Natural killer cell (primary cell): ENCODE measurements around the gene C1QL3. TPM values are rescaled to one million over a fixed set of nuclear protein-coding genes. Genes with fewer than 3 reads are reported as not detected.
A peak's percentile ranks its signal among the peaks of the same experiment; 100 is the strongest.

Source experiments
- ATAC-seq, 3 donors: fragments of 150-1000 bp in 2 of 3; fragments of 200-7000 bp in 1 of 3; cut with Tn5 transposase; 1 replicate in 1 of 3; 2 replicates in 2 of 3; pipeline ENCODE4 v1.10.0; 2021; ENCODE audit warnings: mild to moderate bottlenecking in 2 of 3, moderate library complexity in 2 of 3
- DNase-seq, 2 donors: peaks; one replicate each; pipeline versions ENCODE4 v3.0.0 to v3.0.0-alpha.2; 2013 to 2021; ENCODE audit warnings: mixed read lengths in 1 of 2
- H3K27ac ChIP-seq: one replicate; pipeline ENCODE4 v1.5.1; 2013; ENCODE audit warnings: mild to moderate bottlenecking, low read length
- H3K27me3 ChIP-seq: one replicate; pipeline ENCODE4 v1.6.1; 2013; ENCODE audit warnings: low read length; ENCODE audit not compliant: control insufficient read depth, insufficient read depth
- H3K36me3 ChIP-seq: one replicate; pipeline ENCODE4 v1.6.1; 2013; ENCODE audit warnings: low read length; ENCODE audit not compliant: control insufficient read depth, insufficient read depth
- H3K4me1 ChIP-seq: one replicate; pipeline ENCODE4 v1.6.1; 2013; ENCODE audit warnings: low read length; ENCODE audit not compliant: control insufficient read depth, insufficient read depth
- H3K4me3 ChIP-seq: one replicate; pipeline ENCODE4 v1.5.1; 2013; ENCODE audit warnings: low read length
- H3K9me3 ChIP-seq: one replicate; pipeline ENCODE4 v1.6.1; 2013; ENCODE audit warnings: low read length; ENCODE audit not compliant: control insufficient read depth, insufficient read depth
- H3K27ac Mint-ChIP-seq, 2 donors: one replicate each; pipeline ENCODE4 v1.8.0; 2022; ENCODE audit warnings: mild to moderate bottlenecking in 2 of 2, mixed read lengths in 2 of 2, moderate library complexity in 1 of 2
- H3K27me3 Mint-ChIP-seq, 2 donors: one replicate each; pipeline ENCODE4 v1.8.0; 2022; ENCODE audit warnings: low read depth in 2 of 2, mixed read lengths in 2 of 2
- H3K36me3 Mint-ChIP-seq: one replicate; pipeline ENCODE4 v1.8.0; 2022; ENCODE audit warnings: mixed read lengths
- H3K4me1 Mint-ChIP-seq, 2 donors: one replicate each; pipeline ENCODE4 v1.8.0; 2022; ENCODE audit warnings: mixed read lengths in 2 of 2
- H3K4me3 Mint-ChIP-seq: one replicate; pipeline ENCODE4 v1.8.0; 2022; ENCODE audit warnings: mild to moderate bottlenecking, moderate library complexity, mixed read lengths
- H3K9me3 Mint-ChIP-seq, 2 donors: one replicate each; pipeline ENCODE4 v1.8.0; 2022; ENCODE audit warnings: mixed read lengths in 2 of 2
- WGBS: methylation state at CpG from one replicate; pipeline ENCODE4 v1.1.7; 2013; ENCODE audit warnings: missing lambda C conversion rate; ENCODE audit not compliant: insufficient coverage; 5-methylcytosine and 5-hydroxymethylcytosine counted together
- intact Hi-C: fragments of 100-400 bp; cut with micrococcal nuclease; formaldehyde crosslinking; loops from one replicate; pipeline ENCODE4 v1.14.2; 2022
- total RNA-seq, 4 donors: library from RNA; stranded (reverse); fragments of 120-200 nt in 1 of 4; gene quantifications; one replicate each; pipeline versions ENCODE4 v1.2.3 to v1.2.4, GENCODE V29; 2013 to 2022
- TF ChIP-seq, protein P1 (sequence below): fragments of 200-600 bp; IDR thresholded peaks from one replicate; pipeline ENCODE4 v1.8.0; 2022; ENCODE audit warnings: antibody characterized with exemption

The C1QL3 gene
- total RNA-seq: under 1 TPM in 1 of 3 donors, not detected in 2; 0.29 TPM
- 0.14 TPM for total RNA-seq (2013)

DNA sequence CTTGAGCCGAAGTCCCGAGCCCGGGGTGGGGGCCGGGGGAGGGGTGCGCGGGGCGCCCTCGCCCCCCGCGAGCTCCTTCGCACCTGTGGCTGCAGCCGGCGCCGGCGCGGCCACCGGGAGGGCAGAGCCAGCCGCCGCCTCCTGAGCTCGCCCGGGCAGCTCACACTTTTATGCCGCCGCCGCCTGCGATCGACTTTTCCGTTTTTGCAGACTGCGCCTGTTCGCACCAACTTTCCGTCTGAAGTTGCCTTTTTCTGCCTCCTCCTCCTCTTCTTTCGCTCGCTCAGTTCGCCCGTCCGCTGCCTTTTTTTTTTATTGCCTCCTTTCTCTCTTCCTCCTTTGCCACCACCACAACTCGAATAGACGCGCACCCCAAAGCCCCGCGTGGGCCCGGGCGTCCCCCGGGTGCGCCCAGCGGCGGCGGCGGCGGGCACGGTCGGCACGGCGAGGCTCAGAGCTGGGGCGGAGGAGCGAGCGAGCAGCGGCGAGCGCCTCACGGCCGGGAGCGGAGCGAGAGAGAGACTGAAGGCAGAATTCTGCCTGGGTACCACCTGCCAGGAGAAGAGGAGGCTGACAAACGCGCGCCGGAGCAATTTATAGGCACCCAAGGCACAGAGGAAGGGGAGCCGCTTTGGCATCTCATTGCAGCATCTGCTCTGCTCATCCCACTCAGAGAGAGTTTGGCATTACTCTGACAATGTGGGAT is at the start of gene C1QL3:
TSS of gene C1QL3 (minus strand) at position 569 of the 706 bp plus-strand sequence. CDS start 814 bp downstream, outside the sequence.
- Mint-ChIP-seq H3K36me3 (no peaks in the 10 kb centered on the region), H3K9me3 (no peaks in the 10 kb centered on the region), H3K4me3 (peak within 1 kb of the TSS; percentile 97), H3K27ac (no peak within 1 kb of the TSS), H3K4me1 (peaks cover 0 to 6% of the 10 kb centered on the region in 2 donors), H3K27me3 (peaks cover 33 to 37% of the 10 kb centered on the region in 2 donors)
- Histone ChIP-seq H3K9me3 (no peaks in the 10 kb centered on the region), H3K36me3 (no peaks in the 10 kb centered on the region), H3K4me3 (peak within 1 kb of the TSS; percentile 19), H3K27me3 (peaks cover 21% of the 10 kb centered on the region), H3K27ac (no peak within 1 kb of the TSS), H3K4me1 (peaks cover 15% of the 10 kb centered on the region)
- WGBS: 1% methylated on average over 68 of the region's 68 CpGs
- intact Hi-C loops: no loop called here
- ATAC-seq (peak; percentile 38 to 71 (median 53)), DNase-seq (peak in 1 of 2 donors; percentile 19)
- TF ChIP-seq, protein P1, sequence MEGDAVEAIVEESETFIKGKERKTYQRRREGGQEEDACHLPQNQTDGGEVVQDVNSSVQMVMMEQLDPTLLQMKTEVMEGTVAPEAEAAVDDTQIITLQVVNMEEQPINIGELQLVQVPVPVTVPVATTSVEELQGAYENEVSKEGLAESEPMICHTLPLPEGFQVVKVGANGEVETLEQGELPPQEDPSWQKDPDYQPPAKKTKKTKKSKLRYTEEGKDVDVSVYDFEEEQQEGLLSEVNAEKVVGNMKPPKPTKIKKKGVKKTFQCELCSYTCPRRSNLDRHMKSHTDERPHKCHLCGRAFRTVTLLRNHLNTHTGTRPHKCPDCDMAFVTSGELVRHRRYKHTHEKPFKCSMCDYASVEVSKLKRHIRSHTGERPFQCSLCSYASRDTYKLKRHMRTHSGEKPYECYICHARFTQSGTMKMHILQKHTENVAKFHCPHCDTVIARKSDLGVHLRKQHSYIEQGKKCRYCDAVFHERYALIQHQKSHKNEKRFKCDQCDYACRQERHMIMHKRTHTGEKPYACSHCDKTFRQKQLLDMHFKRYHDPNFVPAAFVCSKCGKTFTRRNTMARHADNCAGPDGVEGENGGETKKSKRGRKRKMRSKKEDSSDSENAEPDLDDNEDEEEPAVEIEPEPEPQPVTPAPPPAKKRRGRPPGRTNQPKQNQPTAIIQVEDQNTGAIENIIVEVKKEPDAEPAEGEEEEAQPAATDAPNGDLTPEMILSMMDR: no peak

- H3K27ac Mint-ChIP-seq: no peak overlapping the region
- no peak overlapping the region for H3K4me3 ChIP-seq
- TF ChIP-seq, protein P1: no peak
- peaks cover 8 to 24% of the 10 kb centered on the region in 2 donors for H3K27me3 Mint-ChIP-seq
- no peaks in the 10 kb centered on the region for H3K4me1 ChIP-seq
- no peaks in the 10 kb centered on the region for H3K9me3 Mint-ChIP-seq
- intact Hi-C loops: no loop called here
- no peak overlapping the region for H3K27ac ChIP-seq
- no peaks in the 10 kb centered on the region for H3K27me3 ChIP-seq
- no peaks in the 10 kb centered on the region for H3K36me3 ChIP-seq
- no peaks in the 10 kb centered on the region for H3K36me3 Mint-ChIP-seq
- DNase-seq (no peak), ATAC-seq (no peak)
- H3K4me3 Mint-ChIP-seq: no peak overlapping the region
- WGBS: 67% methylated on average over 3 of the region's 4 CpGs
- no peaks in the 10 kb centered on the region for H3K9me3 ChIP-seq
- peaks cover 0 to 13% of the 10 kb centered on the region in 2 donors for H3K4me1 Mint-ChIP-seq
Measured at GRCh38 chr10:16570731-16571130, 49.1 kb upstream of the C1QL3 start.

- WGBS: 60% methylated on average over 7 of the region's 7 CpGs
- H3K9me3 Mint-ChIP-seq: no peaks in the 10 kb centered on the region
- Histone ChIP-seq H3K4me1 (no peaks in the 10 kb centered on the region), H3K36me3 (no peaks in the 10 kb centered on the region), H3K27ac (no peak overlapping the region), H3K27me3 (no peaks in the 10 kb centered on the region), H3K4me3 (no peak overlapping the region), H3K9me3 (no peaks in the 10 kb centered on the region)
- ATAC-seq (no peak), DNase-seq (no peak)
- intact Hi-C loops: no loop called here
- TF ChIP-seq, protein P1: no peak
- H3K4me3 Mint-ChIP-seq: no peak overlapping the region
- no peak overlapping the region for H3K27ac Mint-ChIP-seq
- peaks cover 0 to 13% of the 10 kb centered on the region in 2 donors for H3K4me1 Mint-ChIP-seq
- peaks cover 7 to 20% of the 10 kb centered on the region in 2 donors for H3K27me3 Mint-ChIP-seq
- H3K36me3 Mint-ChIP-seq: no peaks in the 10 kb centered on the region
Measured at GRCh38 chr10:16566202-16566805, 44.6 kb upstream of the C1QL3 start.
